HL-60 (cell line): ENCODE measurements around the gene HSD17B4.
"Not testable (repeated sequence)": the region's sequence is repeated elsewhere in the genome, so short reads cannot be mapped to it uniquely, and the experiment has no call there.

Source experiments
- DNase-seq, 2 experiments: peaks; one replicate each; pipeline ENCODE4 v3.0.0-alpha.2; 2010 to 2020; ENCODE audit warnings: low read depth in 1 of 2, low spot score in 1 of 2
- H3K27ac ChIP-seq: fragments of 250-450 bp; sonication (Bioruptor Pico); replicated peaks from 2 replicates; pipeline ENCODE4 v1.5.1; 2020; ENCODE audit warnings: mild to moderate bottlenecking, moderate library complexity
- H3K27me3 ChIP-seq: fragments of 250-450 bp; sonication (Bioruptor Pico); 2 replicates; pipeline ENCODE4 v1.5.1; 2021; ENCODE audit warnings: mild to moderate bottlenecking, moderate library complexity; ENCODE audit not compliant: insufficient read depth, poor library complexity, severe bottlenecking
- H3K4me3 ChIP-seq: replicated peaks from 2 replicates; pipeline ENCODE4 v1.5.1; 2011; ENCODE audit warnings: mild to moderate bottlenecking, control low read depth, low read length; ENCODE audit not compliant: insufficient read depth
- GABPA ChIP-seq: IDR thresholded peaks from 2 replicates; pipeline ENCODE4 v1.6.1; 2012; ENCODE audit warnings: low read depth
- POLR2AphosphoS5 ChIP-seq: IDR thresholded peaks from 2 replicates; pipeline ENCODE4 v1.6.1; 2012; ENCODE audit warnings: low read depth
- SPI1 ChIP-seq: IDR thresholded peaks from 2 replicates; pipeline ENCODE4 v1.6.1; 2012; ENCODE audit warnings: low read depth, mild to moderate bottlenecking, borderline replicate concordance
- TF ChIP-seq, protein P1 (sequence below): IDR thresholded peaks from one replicate; pipeline ENCODE4 v1.5.1; 2011; ENCODE audit warnings: low read length, control low read depth, inconsistent platforms; ENCODE audit not compliant: insufficient read depth
- TF ChIP-seq, protein P2 (sequence below): IDR thresholded peaks from 2 replicates; pipeline ENCODE4 v1.6.1; 2012; ENCODE audit warnings: low read depth; ENCODE audit not compliant: insufficient replicate concordance

HSD17B4 gene

DNA sequence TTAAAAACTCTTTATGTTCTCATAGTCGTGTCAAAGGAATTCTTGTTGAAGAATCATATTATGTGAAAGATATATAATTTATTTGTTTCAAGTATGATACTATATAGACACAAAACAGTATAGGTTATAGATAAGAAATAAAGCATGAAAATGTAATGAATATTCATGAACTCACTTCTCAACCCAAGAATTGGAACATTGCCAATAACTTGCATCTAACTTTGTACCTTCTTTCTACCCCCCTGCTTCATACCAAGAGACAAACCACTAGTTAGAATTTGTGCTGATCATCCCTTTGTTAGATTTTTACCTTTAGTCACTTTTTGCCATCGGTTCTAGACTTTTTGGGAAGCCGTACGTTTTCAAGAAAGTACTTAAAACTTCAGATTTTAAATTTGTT lies 32.6 kb downstream of the HSD17B4 start:
- H3K27me3 ChIP-seq = no peaks in the 10 kb centered on the region
- TF ChIP-seq SPI1 (no peak), POLR2AphosphoS5 (no peak), GABPA (no peak)
- TF ChIP-seq, protein P1, sequence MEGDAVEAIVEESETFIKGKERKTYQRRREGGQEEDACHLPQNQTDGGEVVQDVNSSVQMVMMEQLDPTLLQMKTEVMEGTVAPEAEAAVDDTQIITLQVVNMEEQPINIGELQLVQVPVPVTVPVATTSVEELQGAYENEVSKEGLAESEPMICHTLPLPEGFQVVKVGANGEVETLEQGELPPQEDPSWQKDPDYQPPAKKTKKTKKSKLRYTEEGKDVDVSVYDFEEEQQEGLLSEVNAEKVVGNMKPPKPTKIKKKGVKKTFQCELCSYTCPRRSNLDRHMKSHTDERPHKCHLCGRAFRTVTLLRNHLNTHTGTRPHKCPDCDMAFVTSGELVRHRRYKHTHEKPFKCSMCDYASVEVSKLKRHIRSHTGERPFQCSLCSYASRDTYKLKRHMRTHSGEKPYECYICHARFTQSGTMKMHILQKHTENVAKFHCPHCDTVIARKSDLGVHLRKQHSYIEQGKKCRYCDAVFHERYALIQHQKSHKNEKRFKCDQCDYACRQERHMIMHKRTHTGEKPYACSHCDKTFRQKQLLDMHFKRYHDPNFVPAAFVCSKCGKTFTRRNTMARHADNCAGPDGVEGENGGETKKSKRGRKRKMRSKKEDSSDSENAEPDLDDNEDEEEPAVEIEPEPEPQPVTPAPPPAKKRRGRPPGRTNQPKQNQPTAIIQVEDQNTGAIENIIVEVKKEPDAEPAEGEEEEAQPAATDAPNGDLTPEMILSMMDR = no peak
- TF ChIP-seq, protein P2, sequence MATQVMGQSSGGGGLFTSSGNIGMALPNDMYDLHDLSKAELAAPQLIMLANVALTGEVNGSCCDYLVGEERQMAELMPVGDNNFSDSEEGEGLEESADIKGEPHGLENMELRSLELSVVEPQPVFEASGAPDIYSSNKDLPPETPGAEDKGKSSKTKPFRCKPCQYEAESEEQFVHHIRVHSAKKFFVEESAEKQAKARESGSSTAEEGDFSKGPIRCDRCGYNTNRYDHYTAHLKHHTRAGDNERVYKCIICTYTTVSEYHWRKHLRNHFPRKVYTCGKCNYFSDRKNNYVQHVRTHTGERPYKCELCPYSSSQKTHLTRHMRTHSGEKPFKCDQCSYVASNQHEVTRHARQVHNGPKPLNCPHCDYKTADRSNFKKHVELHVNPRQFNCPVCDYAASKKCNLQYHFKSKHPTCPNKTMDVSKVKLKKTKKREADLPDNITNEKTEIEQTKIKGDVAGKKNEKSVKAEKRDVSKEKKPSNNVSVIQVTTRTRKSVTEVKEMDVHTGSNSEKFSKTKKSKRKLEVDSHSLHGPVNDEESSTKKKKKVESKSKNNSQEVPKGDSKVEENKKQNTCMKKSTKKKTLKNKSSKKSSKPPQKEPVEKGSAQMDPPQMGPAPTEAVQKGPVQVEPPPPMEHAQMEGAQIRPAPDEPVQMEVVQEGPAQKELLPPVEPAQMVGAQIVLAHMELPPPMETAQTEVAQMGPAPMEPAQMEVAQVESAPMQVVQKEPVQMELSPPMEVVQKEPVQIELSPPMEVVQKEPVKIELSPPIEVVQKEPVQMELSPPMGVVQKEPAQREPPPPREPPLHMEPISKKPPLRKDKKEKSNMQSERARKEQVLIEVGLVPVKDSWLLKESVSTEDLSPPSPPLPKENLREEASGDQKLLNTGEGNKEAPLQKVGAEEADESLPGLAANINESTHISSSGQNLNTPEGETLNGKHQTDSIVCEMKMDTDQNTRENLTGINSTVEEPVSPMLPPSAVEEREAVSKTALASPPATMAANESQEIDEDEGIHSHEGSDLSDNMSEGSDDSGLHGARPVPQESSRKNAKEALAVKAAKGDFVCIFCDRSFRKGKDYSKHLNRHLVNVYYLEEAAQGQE = no peak
- no peak overlapping the region for H3K27ac ChIP-seq
- no peak for DNase-seq
- no peak overlapping the region for H3K4me3 ChIP-seq

DNA sequence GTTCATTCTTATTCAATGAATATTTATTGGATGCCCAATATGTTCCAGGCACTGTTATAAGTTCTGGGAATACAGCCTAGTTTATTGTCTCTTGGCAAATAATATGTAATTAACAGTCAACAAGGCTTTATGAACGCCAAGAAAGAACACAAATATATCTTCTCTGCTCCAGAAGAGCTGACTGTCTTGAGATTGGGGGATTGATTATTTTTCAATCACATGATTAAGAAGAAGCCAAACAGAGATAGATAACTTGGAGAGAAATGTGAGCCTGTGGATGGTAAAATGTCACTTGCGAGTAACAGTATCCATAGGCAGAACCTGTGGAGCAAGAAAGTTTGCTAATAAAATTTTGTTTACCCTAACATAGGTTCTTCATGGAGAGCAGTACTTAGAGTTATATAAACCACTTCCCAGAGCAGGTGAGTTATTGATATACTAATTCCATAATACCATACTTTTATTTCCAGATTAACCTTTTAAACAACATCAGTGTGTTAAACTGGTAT lies 49.4 kb downstream of the HSD17B4 start:
- no peak overlapping the region for H3K27ac ChIP-seq
- TF ChIP-seq, protein P2 = no peak
- TF ChIP-seq, protein P1 = no peak
- TF ChIP-seq POLR2AphosphoS5 = no peak
- no peak overlapping the region for H3K4me3 ChIP-seq
- H3K27me3 ChIP-seq = no peaks in the 10 kb centered on the region
- no peak for DNase-seq

DNA sequence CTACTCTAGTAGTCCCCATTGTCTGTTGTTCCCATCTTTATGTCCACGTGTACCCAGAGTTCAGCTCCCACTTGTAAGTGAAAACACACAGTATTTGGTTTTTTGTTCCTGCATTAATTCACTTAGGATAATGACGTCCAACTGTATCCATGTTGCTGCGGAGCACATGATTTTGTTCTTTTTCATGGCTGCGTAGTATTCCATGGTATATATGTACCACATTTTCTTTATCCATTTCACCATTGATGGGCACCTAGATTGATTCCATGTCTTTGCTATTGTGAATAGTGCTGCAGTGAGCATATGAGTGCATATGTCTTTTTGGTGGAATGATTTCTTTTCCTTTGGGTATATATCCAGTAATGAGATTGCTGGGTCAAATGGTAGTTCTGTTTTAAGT lies 51.6 kb downstream of the HSD17B4 start:
- H3K4me3 ChIP-seq, DNase-seq, H3K27me3 ChIP-seq, H3K27ac ChIP-seq: not testable (repeated sequence)

DNA sequence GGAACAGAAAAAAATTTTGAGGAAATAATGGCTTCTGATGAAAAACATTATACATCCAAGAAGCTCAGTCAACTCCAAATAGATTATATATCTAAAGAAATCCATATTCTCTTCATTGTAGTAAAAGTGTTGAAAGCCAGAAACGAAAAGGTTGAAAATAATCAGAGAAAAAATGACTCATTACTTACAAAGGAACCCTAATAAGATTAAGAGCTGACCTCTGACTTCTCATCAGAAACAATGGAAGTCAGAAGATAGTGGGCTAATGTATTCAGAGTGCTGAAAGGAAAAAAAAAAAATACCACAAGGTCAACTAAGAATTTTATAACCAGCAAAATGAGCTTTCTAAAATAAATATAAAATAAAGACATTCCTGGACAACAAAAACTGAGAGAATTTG lies 60.0 kb downstream of the HSD17B4 start:
- TF ChIP-seq SPI1 = no peak
- TF ChIP-seq, protein P1 = no peak
- TF ChIP-seq GABPA = no peak
- TF ChIP-seq POLR2AphosphoS5 = no peak
- TF ChIP-seq, protein P2 = no peak
- H3K27ac ChIP-seq = no peak overlapping the region
- DNase-seq = no peak
- H3K4me3 ChIP-seq = no peak overlapping the region
- H3K27me3 ChIP-seq = no peaks in the 10 kb centered on the region
